ENCODE measurements around the gene CYFIP1. TPM values are rescaled to one million over a fixed set of nuclear protein-coding genes. Genes with fewer than 3 reads are reported as not detected.
A peak's percentile ranks its signal among the peaks of the same experiment; 100 is the strongest.

The CYFIP1 gene
- total RNA-seq, 2 donors from 2014 or later = 134 to 139 TPM

DNA sequence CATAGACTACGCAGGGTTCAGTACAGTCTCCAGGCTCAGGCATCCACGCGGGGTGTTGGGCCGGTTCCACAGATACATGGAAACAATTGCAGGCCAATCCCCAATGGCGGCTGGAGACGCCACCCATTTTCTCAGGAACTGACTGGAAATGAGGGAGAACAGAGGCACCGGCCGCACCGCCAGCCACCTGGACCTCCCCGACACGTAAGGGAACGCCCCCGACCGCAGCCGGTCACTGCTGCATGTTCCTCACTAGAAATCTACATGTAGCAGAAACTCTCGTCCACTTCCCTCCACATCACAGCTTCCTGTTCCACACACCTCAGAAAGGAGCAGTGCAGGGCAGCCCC lies 29.2 kb downstream of the CYFIP1 start:
- H3K4me1 Mint-ChIP-seq = peaks cover 33% of the 10 kb centered on the region
- H3K27me3 Mint-ChIP-seq (ENCODE audit: insufficient read depth) = no peaks in the 10 kb centered on the region
- H3K27ac Mint-ChIP-seq = no peak overlapping the region
- Histone ChIP-seq H3K9me3 (ENCODE audit: control insufficient read depth, low read length) (no peaks in the 10 kb centered on the region), H3K27me3 (ENCODE audit: control insufficient read depth, insufficient read depth, low read length, poor library complexity, severe bottlenecking) (no peaks in the 10 kb centered on the region), H3K4me1 (ENCODE audit: control insufficient read depth, insufficient read depth, low read length) (no peaks in the 10 kb centered on the region), H3K4me3 (ENCODE audit: low read length) (no peak overlapping the region), H3K9ac (ENCODE audit: extremely low read depth, low read length, poor library complexity, severe bottlenecking) (no peak overlapping the region), H3K36me3 (ENCODE audit: control insufficient read depth, insufficient read depth, low read length) (peaks cover 5% of the 10 kb centered on the region), H3K27ac (ENCODE audit: low read depth, low read length) (no peak overlapping the region)
- H3K36me3 Mint-ChIP-seq (ENCODE audit: low read depth) = peaks cover 8% of the 10 kb centered on the region
- no peak for DNase-seq
- no peak overlapping the region for H3K4me3 Mint-ChIP-seq
- TF ChIP-seq, protein P1, sequence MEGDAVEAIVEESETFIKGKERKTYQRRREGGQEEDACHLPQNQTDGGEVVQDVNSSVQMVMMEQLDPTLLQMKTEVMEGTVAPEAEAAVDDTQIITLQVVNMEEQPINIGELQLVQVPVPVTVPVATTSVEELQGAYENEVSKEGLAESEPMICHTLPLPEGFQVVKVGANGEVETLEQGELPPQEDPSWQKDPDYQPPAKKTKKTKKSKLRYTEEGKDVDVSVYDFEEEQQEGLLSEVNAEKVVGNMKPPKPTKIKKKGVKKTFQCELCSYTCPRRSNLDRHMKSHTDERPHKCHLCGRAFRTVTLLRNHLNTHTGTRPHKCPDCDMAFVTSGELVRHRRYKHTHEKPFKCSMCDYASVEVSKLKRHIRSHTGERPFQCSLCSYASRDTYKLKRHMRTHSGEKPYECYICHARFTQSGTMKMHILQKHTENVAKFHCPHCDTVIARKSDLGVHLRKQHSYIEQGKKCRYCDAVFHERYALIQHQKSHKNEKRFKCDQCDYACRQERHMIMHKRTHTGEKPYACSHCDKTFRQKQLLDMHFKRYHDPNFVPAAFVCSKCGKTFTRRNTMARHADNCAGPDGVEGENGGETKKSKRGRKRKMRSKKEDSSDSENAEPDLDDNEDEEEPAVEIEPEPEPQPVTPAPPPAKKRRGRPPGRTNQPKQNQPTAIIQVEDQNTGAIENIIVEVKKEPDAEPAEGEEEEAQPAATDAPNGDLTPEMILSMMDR (conservative IDR thresholded peaks at IDR 0.05) = no peak
- 94 to 96% methylated on average over 11 to 16 of the region's 16 CpGs for WGBS, 2 experiments (ENCODE audit: insufficient coverage in 1 of 2, insufficient read length in 1 of 2)
- H3K9me3 Mint-ChIP-seq = no peaks in the 10 kb centered on the region

DNA sequence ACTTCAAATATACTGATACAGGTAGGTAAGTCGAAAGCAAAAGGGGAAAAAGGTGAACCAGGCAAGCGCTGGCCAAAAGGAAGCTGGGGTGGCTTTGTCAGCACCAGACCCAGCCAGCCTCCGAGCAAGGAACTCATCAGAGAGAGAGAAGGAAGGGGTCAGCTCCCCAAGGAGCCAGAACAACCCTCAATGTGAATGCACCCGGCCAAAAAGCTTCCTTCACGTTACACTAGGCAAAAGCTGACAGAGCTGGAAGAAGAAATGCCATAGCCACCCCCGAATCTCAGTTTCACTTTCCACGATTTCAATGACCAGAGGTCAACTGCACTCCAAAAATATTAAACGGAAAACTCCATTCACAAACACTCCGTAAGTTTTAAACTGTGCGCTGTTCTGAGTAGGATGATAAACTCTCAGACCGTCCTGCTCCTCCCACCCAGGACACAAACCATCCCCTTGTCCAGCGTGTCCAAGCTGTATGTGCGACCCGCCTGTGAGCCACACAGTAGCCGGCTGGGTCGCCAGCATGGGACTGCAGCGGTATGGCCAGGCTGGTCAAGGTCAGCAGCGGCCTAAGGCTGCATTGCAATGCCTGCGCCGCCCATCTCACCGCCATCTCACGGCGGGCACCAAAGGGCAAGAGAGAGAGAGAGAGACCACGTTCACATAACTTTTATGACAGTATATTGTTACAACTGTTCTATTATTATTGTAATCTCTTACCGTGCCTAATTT lies 29.7 kb downstream of the CYFIP1 start:
- H3K4me3 Mint-ChIP-seq = no peak overlapping the region
- peaks cover 8% of the 10 kb centered on the region for H3K36me3 Mint-ChIP-seq (ENCODE audit: low read depth)
- WGBS, 2 experiments (ENCODE audit: insufficient coverage in 1 of 2, insufficient read length in 1 of 2) = 92 to 98% methylated on average over 9 to 24 of the region's 25 CpGs
- Histone ChIP-seq H3K27ac (ENCODE audit: low read depth, low read length) (no peak overlapping the region), H3K36me3 (ENCODE audit: control insufficient read depth, insufficient read depth, low read length) (peaks cover 5% of the 10 kb centered on the region), H3K27me3 (ENCODE audit: control insufficient read depth, insufficient read depth, low read length, poor library complexity, severe bottlenecking) (no peaks in the 10 kb centered on the region), H3K9me3 (ENCODE audit: control insufficient read depth, low read length) (no peaks in the 10 kb centered on the region), H3K4me3 (ENCODE audit: low read length) (no peak overlapping the region), H3K4me1 (ENCODE audit: control insufficient read depth, insufficient read depth, low read length) (no peaks in the 10 kb centered on the region), H3K9ac (ENCODE audit: extremely low read depth, low read length, poor library complexity, severe bottlenecking) (no peak overlapping the region)
- H3K4me1 Mint-ChIP-seq = peaks cover 33% of the 10 kb centered on the region
- no peaks in the 10 kb centered on the region for H3K27me3 Mint-ChIP-seq (ENCODE audit: insufficient read depth)
- no peak for DNase-seq
- no peak overlapping the region for H3K27ac Mint-ChIP-seq
- TF ChIP-seq, protein P1 (conservative IDR thresholded peaks at IDR 0.05) = no peak
- no peaks in the 10 kb centered on the region for H3K9me3 Mint-ChIP-seq

DNA sequence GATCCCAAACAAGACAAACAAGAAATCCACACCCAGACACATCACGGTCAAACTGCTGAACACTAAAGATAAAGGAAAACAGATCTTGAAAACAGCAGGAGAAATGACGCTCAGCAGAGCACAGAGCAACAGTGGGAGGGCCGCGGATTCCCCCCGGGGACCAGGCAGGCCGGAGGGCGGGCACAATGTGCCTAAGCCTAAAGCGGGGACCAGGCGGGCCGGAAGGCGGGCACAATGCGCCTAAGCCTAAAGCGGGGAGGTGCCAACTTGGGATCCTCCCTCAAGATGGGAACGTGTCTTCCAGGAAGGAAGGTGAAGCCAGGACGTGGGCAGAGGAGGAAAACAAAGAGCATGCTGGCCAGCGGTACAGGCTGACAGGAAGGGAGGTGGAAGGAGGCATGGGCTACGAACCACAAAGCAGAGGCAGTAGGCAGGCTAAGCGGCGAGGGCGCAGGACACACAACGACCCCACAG lies 31.1 kb downstream of the CYFIP1 start:
- 12 to 19% methylated on average over 8 to 21 of the region's 21 CpGs for WGBS, 2 experiments (ENCODE audit: insufficient coverage in 1 of 2, insufficient read length in 1 of 2)

More for the DNA sequence above, 31.1 kb downstream of the CYFIP1 start:
- no peaks in the 10 kb centered on the region for H3K27me3 ChIP-seq (ENCODE audit: control insufficient read depth, insufficient read depth, low read length, poor library complexity, severe bottlenecking)
- Mint-ChIP-seq H3K27ac (peak overlapping the region; percentile 52), H3K9me3 (no peaks in the 10 kb centered on the region), H3K27me3 (ENCODE audit: insufficient read depth) (no peaks in the 10 kb centered on the region), H3K4me1 (peaks cover 33% of the 10 kb centered on the region), H3K36me3 (ENCODE audit: low read depth) (peaks cover 15% of the 10 kb centered on the region), H3K4me3 (no peak overlapping the region)
- no peaks in the 10 kb centered on the region for H3K9me3 ChIP-seq (ENCODE audit: control insufficient read depth, low read length)
- no peak overlapping the region for H3K9ac ChIP-seq (ENCODE audit: extremely low read depth, low read length, poor library complexity, severe bottlenecking)
- TF ChIP-seq, protein P1 (conservative IDR thresholded peaks at IDR 0.05) = no peak
- H3K27ac ChIP-seq (ENCODE audit: low read depth, low read length) = peak overlapping the region; percentile 60
- DNase-seq = peak; percentile 90
- peaks cover 15% of the 10 kb centered on the region for H3K36me3 ChIP-seq (ENCODE audit: control insufficient read depth, insufficient read depth, low read length)
- H3K4me1 ChIP-seq (ENCODE audit: control insufficient read depth, insufficient read depth, low read length) = no peaks in the 10 kb centered on the region
- H3K4me3 ChIP-seq (ENCODE audit: low read length) = no peak overlapping the region
